Naive thymus-derived CD4-positive, alpha-beta T cell (primary cell): ENCODE measurements around the gene BEND3. TPM values are rescaled to one million over a fixed set of nuclear protein-coding genes. Genes with fewer than 3 reads are reported as not detected.
A peak's percentile ranks its signal among the peaks of the same experiment; 100 is the strongest.

Source experiments
- ATAC-seq: fragments of 150-1000 bp; cut with Tn5 transposase; 2 replicates; pipeline ENCODE4 v1.10.0; 2021; ENCODE audit warnings: mild to moderate bottlenecking, moderate library complexity
- CTCF ChIA-PET: fragments of 350-600 bp; sonication (Branson Sonifier 250); formaldehyde crosslinking; loops from one replicate; lab custom pipeline; 2021; ENCODE audit warnings: antibody characterized with exemption; lab: Charles Lee
- POLR2A ChIA-PET: fragments of 350-600 bp; sonication (Branson Sonifier 250); formaldehyde crosslinking; loops from one replicate; lab custom pipeline; 2021; ENCODE audit warnings: antibody characterized with exemption, inconsistent platforms; lab: Charles Lee
- DNase-seq, 9 donors: peaks; one replicate each; pipeline versions ENCODE4 v3.0.0 to v3.0.0-alpha.2; 2020 to 2022; ENCODE audit warnings: mixed read lengths in 1 of 9
- H3K27ac ChIP-seq: one replicate; pipeline ENCODE4 v1.7.0; 2013; ENCODE audit warnings: mild to moderate bottlenecking, low read depth, low read length, moderate library complexity
- H3K27me3 ChIP-seq, 2 donors: one replicate each; pipeline ENCODE4 v1.7.0; 2013; ENCODE audit warnings: low read length in 2 of 2, mild to moderate bottlenecking in 2 of 2, moderate library complexity in 2 of 2; ENCODE audit not compliant: control insufficient read depth in 2 of 2, insufficient read depth in 2 of 2
- H3K36me3 ChIP-seq, 3 experiments: 1 replicate in 2 of 3; 2 replicates in 1 of 3; pipeline ENCODE4 v1.7.0; 2013; ENCODE audit warnings: low read length in 3 of 3, mild to moderate bottlenecking in 3 of 3, moderate library complexity in 1 of 3; ENCODE audit not compliant: insufficient read depth in 3 of 3, control insufficient read depth in 2 of 3
- H3K4me1 ChIP-seq, 2 donors: one replicate each; pipeline ENCODE4 v1.7.0; 2013; ENCODE audit warnings: low read length in 2 of 2, mild to moderate bottlenecking in 2 of 2, moderate library complexity in 1 of 2; ENCODE audit not compliant: control insufficient read depth in 2 of 2, insufficient read depth in 2 of 2
- H3K4me3 ChIP-seq: 2 replicates; pipeline ENCODE4 v1.7.0; 2013; ENCODE audit warnings: mild to moderate bottlenecking, low read length
- H3K9me3 ChIP-seq, 3 experiments: 1 replicate in 2 of 3; 2 replicates in 1 of 3; pipeline ENCODE4 v1.7.0; 2013; ENCODE audit warnings: low read length in 3 of 3; ENCODE audit not compliant: control insufficient read depth in 2 of 3
- H3K27ac Mint-ChIP-seq, 9 donors: one replicate each; pipeline ENCODE4 v1.8.0; 2020 to 2022; ENCODE audit warnings: mixed read lengths in 9 of 9, mild to moderate bottlenecking in 8 of 9, moderate library complexity in 5 of 9, inconsistent platforms in 2 of 9
- H3K27me3 Mint-ChIP-seq, 5 donors: one replicate each; pipeline ENCODE4 v1.8.0; 2021 to 2022; ENCODE audit warnings: mixed read lengths in 5 of 5, mild to moderate bottlenecking in 1 of 5
- H3K36me3 Mint-ChIP-seq, 5 donors: one replicate each; pipeline ENCODE4 v1.8.0; 2020 to 2022; ENCODE audit warnings: mixed read lengths in 5 of 5, mild to moderate bottlenecking in 3 of 5, inconsistent platforms in 1 of 5
- H3K4me1 Mint-ChIP-seq, 7 donors: one replicate each; pipeline ENCODE4 v1.8.0; 2020 to 2022; ENCODE audit warnings: mixed read lengths in 7 of 7, mild to moderate bottlenecking in 3 of 7, inconsistent platforms in 1 of 7
- H3K4me3 Mint-ChIP-seq, 10 donors: one replicate each; pipeline ENCODE4 v1.8.0; 2020 to 2022; ENCODE audit warnings: mild to moderate bottlenecking in 10 of 10, mixed read lengths in 10 of 10, moderate library complexity in 6 of 10, inconsistent platforms in 2 of 10
- H3K9me3 Mint-ChIP-seq, 11 donors: one replicate each; pipeline ENCODE4 v1.8.0; 2020 to 2022; ENCODE audit warnings: mixed read lengths in 11 of 11, mild to moderate bottlenecking in 4 of 11, inconsistent platforms in 1 of 11, moderate library complexity in 1 of 11
- intact Hi-C, 2 donors: fragments of 100-400 bp; cut with micrococcal nuclease; formaldehyde crosslinking; loops; one replicate each; pipeline ENCODE4 v1.15.1; 2023
- polyA plus RNA-seq, 2 donors: library from polyadenylated mRNA; unstranded; fragments of 300-500 nt; fragmentation: Illumina TruSeq; gene quantifications; one replicate each; pipeline ENCODE4 v1.2.3, GENCODE V29; 2021
- total RNA-seq, 6 experiments: library from RNA in 5 of 6; stranded (reverse) in 5 of 6; gene quantifications; 1 replicate in 5 of 6; 2 replicates in 1 of 6; pipeline ENCODE4 v1.2.3 and lab custom pipeline; 2021 to 2026

The BEND3 gene
- total and polyA plus RNA-seq, 7 experiments from 2014 or later = 0.34 to 4.1 (median 1.2) TPM

GRCh38 chr6:107069631-107070548 lies 45.4 kb downstream of the BEND3 start:
- CTCF ChIA-PET = no interaction called here
- Mint-ChIP-seq H3K27ac (no peak overlapping the region), H3K9me3 (no peaks in the 10 kb centered on the region), H3K4me3 (no peak overlapping the region), H3K4me1 (peaks cover under 1 to 11% (median 5%) of the 10 kb centered on the region in 7 donors), H3K27me3 (no peaks in the 10 kb centered on the region), H3K36me3 (peaks cover 0 to 18% (median 0%) of the 10 kb centered on the region in 5 donors)
- no peak for DNase-seq
- intact Hi-C loops = no loop called here
- peaks cover 0 to 8% (median 0%) of the 10 kb centered on the region in 3 experiments for H3K36me3 ChIP-seq
- no peaks in the 10 kb centered on the region for H3K9me3 ChIP-seq
- no peak overlapping the region for H3K27ac ChIP-seq
- H3K4me3 ChIP-seq = no peak overlapping the region
- H3K4me1 ChIP-seq = peaks cover 0 to under 1% of the 10 kb centered on the region in 2 donors
- POLR2A ChIA-PET = no interaction called here
- H3K27me3 ChIP-seq = no peaks in the 10 kb centered on the region
- ATAC-seq = no peak

- DNase-seq (no peak), ATAC-seq (no peak)
- Mint-ChIP-seq H3K4me1 (peaks cover 5 to 17% (median 12%) of the 10 kb centered on the region in 7 donors), H3K27ac (no peak overlapping the region), H3K4me3 (no peak overlapping the region), H3K36me3 (peaks cover 0 to 18% (median 0%) of the 10 kb centered on the region in 5 donors), H3K9me3 (no peaks in the 10 kb centered on the region), H3K27me3 (no peaks in the 10 kb centered on the region)
- Histone ChIP-seq H3K27ac (no peak overlapping the region), H3K4me1 (peaks cover 0 to 6% of the 10 kb centered on the region in 2 donors), H3K27me3 (no peaks in the 10 kb centered on the region), H3K36me3 (peaks cover 0 to 8% (median 0%) of the 10 kb centered on the region in 3 experiments), H3K4me3 (no peak overlapping the region), H3K9me3 (no peaks in the 10 kb centered on the region)
- intact Hi-C loops = no loop called here
- ChIA-PET CTCF (interaction anchor here (0.7 kb wide), 1 partner anchor 39 kb away, joined by 3 read pairs; no protein-coding TSS in a partner anchor), POLR2A (no interaction called here)
These were observed 46.4 kb downstream of the BEND3 start for GRCh38 chr6:107068691-107069630.

GRCh38 chr6:107066697-107067659 lies 48.3 kb downstream of the BEND3 start:
- H3K9me3 ChIP-seq = no peaks in the 10 kb centered on the region
- H3K4me1 ChIP-seq = peaks cover 0 to 6% of the 10 kb centered on the region in 2 donors
- no peaks in the 10 kb centered on the region for H3K9me3 Mint-ChIP-seq
- no peak for ATAC-seq
- ChIA-PET POLR2A (no interaction called here), CTCF (no interaction called here)
- H3K27me3 Mint-ChIP-seq = no peaks in the 10 kb centered on the region
- peaks cover 5 to 36% (median 18%) of the 10 kb centered on the region in 7 donors for H3K4me1 Mint-ChIP-seq
- H3K27ac Mint-ChIP-seq = peak overlapping the region in 2 of 9 donors; percentile 56 to 76
- no peak for DNase-seq
- H3K27me3 ChIP-seq = no peaks in the 10 kb centered on the region
- H3K4me3 Mint-ChIP-seq = no peak overlapping the region
- no peak overlapping the region for H3K27ac ChIP-seq
- H3K36me3 ChIP-seq = peaks cover 0 to 8% (median 0%) of the 10 kb centered on the region in 3 experiments
- H3K36me3 Mint-ChIP-seq = peaks cover 0 to 18% (median 0%) of the 10 kb centered on the region in 5 donors
- intact Hi-C loops = no loop called here
- no peak overlapping the region for H3K4me3 ChIP-seq

- H3K36me3 Mint-ChIP-seq = peaks cover 0 to 9% (median 0%) of the 10 kb centered on the region in 5 donors
- intact Hi-C loops = no loop called here
- ATAC-seq (peak; percentile 21), DNase-seq (peak in 4 of 9 donors; percentile 8 to 28 (median 16))
- no peaks in the 10 kb centered on the region for H3K27me3 Mint-ChIP-seq
- Histone ChIP-seq H3K36me3 (no peaks in the 10 kb centered on the region), H3K4me3 (no peak overlapping the region), H3K9me3 (no peaks in the 10 kb centered on the region), H3K4me1 (peaks cover 4 to 11% of the 10 kb centered on the region in 2 donors), H3K27me3 (no peaks in the 10 kb centered on the region), H3K27ac (no peak overlapping the region)
- H3K4me3 Mint-ChIP-seq = peak overlapping the region in 2 of 10 donors; percentile 21 to 60
- H3K9me3 Mint-ChIP-seq = no peaks in the 10 kb centered on the region
- H3K4me1 Mint-ChIP-seq = peaks cover 10 to 50% (median 31%) of the 10 kb centered on the region in 7 donors
- ChIA-PET CTCF (no interaction called here), POLR2A (no interaction called here)
- peak overlapping the region in 2 of 9 donors; percentile 18 to 68 for H3K27ac Mint-ChIP-seq
These were observed 50.7 kb downstream of the BEND3 start for GRCh38 chr6:107064579-107065065.

GRCh38 chr6:107062691-107063090 lies 52.6 kb downstream of the BEND3 start:
- H3K27ac ChIP-seq = no peak overlapping the region
- H3K36me3 Mint-ChIP-seq = no peaks in the 10 kb centered on the region
- no peaks in the 10 kb centered on the region for H3K27me3 ChIP-seq
- peaks cover 10 to 50% (median 31%) of the 10 kb centered on the region in 7 donors for H3K4me1 Mint-ChIP-seq
- no peaks in the 10 kb centered on the region for H3K27me3 Mint-ChIP-seq
- no peak overlapping the region for H3K27ac Mint-ChIP-seq
- ChIA-PET POLR2A (no interaction called here), CTCF (interaction anchor here (0.7 kb wide), 1 partner anchor 1892 kb away, joined by 4 read pairs; no protein-coding TSS in a partner anchor)
- peak overlapping the region in 3 of 10 donors; percentile 9 to 80 (median 66) for H3K4me3 Mint-ChIP-seq
- ATAC-seq = no peak
- H3K4me1 ChIP-seq = peaks cover 4 to 11% of the 10 kb centered on the region in 2 donors
- no peaks in the 10 kb centered on the region for H3K9me3 Mint-ChIP-seq
- intact Hi-C loops = no loop called here
- no peak overlapping the region for H3K4me3 ChIP-seq
- DNase-seq = no peak
- H3K36me3 ChIP-seq = no peaks in the 10 kb centered on the region
- no peaks in the 10 kb centered on the region for H3K9me3 ChIP-seq
